Thyroid gland (tissue), 4 donors: Measurements from ENCODE around the gene WASHC2A.
"Not testable (repeated sequence)": the region's sequence is repeated elsewhere in the genome, so short reads cannot be mapped to it uniquely, and the experiment has no call there.

Source experiments
- CTCF ChIP-seq, 6 experiments: fragments of 200-600 bp in 3 of 6; fragments of 450-650 bp in 3 of 6; sonication (generic) in 3 of 6; IDR thresholded peaks; one replicate each; pipeline ENCODE4 v1.5.1; 2016 to 2019; ENCODE audit warnings: antibody characterized with exemption in 6 of 6, mild to moderate bottlenecking in 2 of 6, inconsistent platforms in 1 of 6, moderate library complexity in 1 of 6
- POLR2A ChIP-seq, 2 donors: fragments of 450-650 bp; IDR thresholded peaks; one replicate each; pipeline ENCODE4 v1.6.1; 2017; ENCODE audit warnings: antibody characterized with exemption in 2 of 2, mild to moderate bottlenecking in 2 of 2, moderate library complexity in 1 of 2

GRCh38 chr10:50096722-50097121, 29.0 kb downstream of the WASHC2A start:
- TF ChIP-seq CTCF, POLR2A (IDR thresholded peaks at IDR 0.05): not testable (repeated sequence)
